Panc1 (cell line): ENCODE data around the gene PANX2. TPM values are rescaled to one million over a fixed set of nuclear protein-coding genes. Genes with fewer than 3 reads are reported as not detected.

ENCODE experiments used
- ATAC-seq: fragments of 200-7000 bp; cut with Tn5 transposase; 2 replicates; pipeline ENCODE4 v1.9.1; 2020; ENCODE audit warnings: mild to moderate bottlenecking, moderate library complexity
- BruUV-seq: library from RNA; stranded (reverse); fragments of 400-500 nt; replicated peaks from 2 replicates; lab custom pipeline; 2021; lab: Mats Ljungman, UMichigan
- CTCF ChIA-PET: fragments of 300-600 bp; sonication (Branson Sonifier 250); formaldehyde crosslinking; loops from one replicate; lab custom pipeline; 2022; ENCODE audit warnings: antibody characterized with exemption; lab: Charles Lee
- POLR2A ChIA-PET: fragments of 300-600 bp; sonication (Branson Sonifier 250); formaldehyde crosslinking; loops from one replicate; lab custom pipeline; 2022; ENCODE audit warnings: antibody characterized with exemption; lab: Charles Lee
- DNase-seq: peaks from one replicate; pipeline ENCODE4 v3.0.0-alpha.2; 2010; ENCODE audit warnings: low read depth, low spot score
- H3K27ac ChIP-seq: 2 replicates; pipeline ENCODE4 v1.5.1; 2011; ENCODE audit warnings: mild to moderate bottlenecking, low read length, inconsistent platforms
- H3K27me3 ChIP-seq: fragments of 200-500 bp; sonication (Bioruptor generic); 2 replicates; pipeline ENCODE4 v1.6.0; 2014; ENCODE audit warnings: low read length, inconsistent platforms; ENCODE audit not compliant: control insufficient read depth, insufficient read depth
- H3K36me3 ChIP-seq: fragments of 200-500 bp; sonication (Bioruptor generic); 2 replicates; pipeline ENCODE4 v1.5.1; 2014; ENCODE audit warnings: inconsistent platforms, mild to moderate bottlenecking, low read length, moderate library complexity; ENCODE audit not compliant: control insufficient read depth, insufficient read depth
- H3K4me1 ChIP-seq: 2 replicates; pipeline ENCODE4 v1.5.1; 2011; ENCODE audit warnings: inconsistent platforms, mild to moderate bottlenecking, low read length, moderate library complexity; ENCODE audit not compliant: control insufficient read depth, insufficient read depth
- H3K4me3 ChIP-seq, 2 experiments: 2 replicates each; pipeline ENCODE4 v1.5.1; 2011 to 2012; ENCODE audit warnings: low read depth in 2 of 2, low read length in 2 of 2, mild to moderate bottlenecking in 2 of 2, inconsistent platforms in 1 of 2, moderate library complexity in 1 of 2
- H3K9me3 ChIP-seq: fragments of 200-500 bp; sonication (Bioruptor generic); 2 replicates; pipeline ENCODE4 v1.5.1; 2014; ENCODE audit warnings: low read depth, mild to moderate bottlenecking, inconsistent platforms, low read length, moderate library complexity; ENCODE audit not compliant: control insufficient read depth, insufficient read depth
- POLR2AphosphoS5 ChIP-seq: IDR thresholded peaks from 2 replicates; pipeline ENCODE4 v1.6.1; 2012; ENCODE audit warnings: mild to moderate bottlenecking, low read depth, low read length, moderate library complexity
- SIN3A ChIP-seq: IDR thresholded peaks from 2 replicates; pipeline ENCODE4 v1.6.1; 2012; ENCODE audit warnings: low read depth, mild to moderate bottlenecking, low read length, moderate library complexity, borderline replicate concordance; ENCODE audit not compliant: insufficient read depth
- TCF7L2 ChIP-seq: IDR thresholded peaks from 2 replicates; pipeline ENCODE4 v1.6.1; 2011; ENCODE audit warnings: mild to moderate bottlenecking, low read depth, low read length, inconsistent platforms
- in situ Hi-C: cut with HindIII; loops from 2 replicates; pipeline ENCODE4 v1.10.0; 2016; ENCODE audit warnings: low sequenced_read_pairs, low pct_unique_long_range_greater_than_20kb
- intact Hi-C: fragments of 100-400 bp; cut with micrococcal nuclease; formaldehyde crosslinking; loops from one replicate; pipeline ENCODE4 v1.10.0; 2022; ENCODE audit not compliant: unreplicated experiment
- total RNA-seq: library from RNA; stranded (reverse); gene quantifications from one replicate; pipeline ENCODE4 v1.2.1, GENCODE V29; 2021; ENCODE audit not compliant: unreplicated experiment
- TF ChIP-seq, protein P1 (sequence below): fragments of 450-650 bp; IDR thresholded peaks from 2 replicates; pipeline ENCODE4 v1.5.1; 2017; ENCODE audit warnings: mild to moderate bottlenecking
- TF ChIP-seq, protein P2 (sequence below), 2 experiments: IDR thresholded peaks; 2 replicates each; pipeline ENCODE4 v1.6.1; 2011 to 2012; ENCODE audit warnings: low read depth in 2 of 2, control low read depth in 1 of 2, low read length in 1 of 2, mild to moderate bottlenecking in 1 of 2, moderate library complexity in 1 of 2; ENCODE audit not compliant: insufficient read depth in 1 of 2

Gene PANX2
- total RNA-seq, 1 experiment from 2014 or later, result 0.77 TPM

DNA sequence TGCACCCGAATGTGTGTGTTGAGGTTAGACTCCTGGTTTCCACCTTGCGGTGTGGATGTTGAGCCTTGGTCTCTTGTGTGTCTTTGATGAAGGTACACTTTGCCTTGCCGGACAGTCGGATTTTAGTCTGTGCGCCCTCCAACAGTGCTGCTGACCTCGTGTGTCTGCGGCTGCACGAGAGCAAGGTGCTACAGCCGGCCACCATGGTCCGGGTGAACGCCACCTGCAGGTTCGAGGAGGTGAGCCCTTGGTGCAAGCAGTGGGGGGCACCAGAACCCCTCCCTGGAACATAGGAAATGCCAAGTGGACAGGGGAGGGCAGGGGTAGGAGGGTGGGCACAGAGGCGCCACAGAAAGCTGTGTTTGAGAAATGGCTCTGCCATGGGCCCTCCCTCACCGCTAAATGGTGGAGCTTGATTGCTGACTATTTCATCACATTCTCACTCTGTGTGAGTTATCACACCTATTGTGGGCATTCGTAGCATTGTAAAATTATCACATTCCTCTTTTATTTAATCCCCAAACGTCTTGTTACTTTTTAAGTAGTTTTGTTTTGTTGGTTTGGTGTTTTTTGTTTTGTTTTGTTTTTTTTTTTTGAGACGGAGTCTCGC, 26.4 kb upstream of the PANX2 start:
- intact Hi-C loops, result no loop called here

DNA sequence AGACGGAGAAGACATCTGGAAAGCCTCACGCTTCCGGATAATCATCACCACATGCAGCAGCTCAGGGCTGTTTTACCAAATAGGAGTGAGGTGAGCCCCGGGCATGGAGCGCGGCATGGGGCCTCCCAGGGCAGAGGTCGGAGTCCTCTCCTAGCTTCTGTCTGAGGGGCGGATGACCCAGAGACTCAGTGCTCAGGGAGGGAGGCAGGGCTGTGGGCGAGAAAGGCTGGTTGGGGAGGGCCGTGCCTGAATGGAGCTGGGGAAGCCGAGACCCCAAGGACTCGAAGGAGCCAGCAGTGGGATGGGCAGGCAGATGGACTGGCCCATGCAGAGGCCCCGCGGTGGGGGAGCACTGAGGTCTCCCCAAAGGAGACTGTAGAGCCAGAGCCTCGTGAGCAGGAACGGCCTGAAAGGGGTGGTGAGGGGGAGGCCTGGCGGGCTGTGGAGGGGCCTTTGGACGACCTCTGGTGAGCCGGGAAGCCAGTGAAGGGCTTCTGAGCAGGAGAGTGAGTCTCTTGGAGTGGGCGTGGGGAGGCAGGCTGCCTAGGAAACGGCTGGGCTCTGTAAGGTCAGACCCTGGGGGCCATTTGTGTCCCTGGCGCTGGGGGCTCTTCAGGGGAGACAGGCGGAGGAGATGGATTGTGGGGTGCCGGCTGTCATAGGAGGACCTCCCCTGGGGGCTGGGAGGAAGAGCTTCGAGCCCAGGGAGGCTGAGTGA, 24.7 kb upstream of the PANX2 start:
- no peak for ATAC-seq
- Histone ChIP-seq H3K4me1 (peaks cover 3% of the 10 kb centered on the region; the same call in 1 of the 2 replicates), H3K4me3 (no peak overlapping the region), H3K27ac (no peak overlapping the region), H3K27me3 (no peaks in the 10 kb centered on the region), H3K36me3 (no peaks in the 10 kb centered on the region), H3K9me3 (no peaks in the 10 kb centered on the region)
- in situ Hi-C loops, result no loop called here
- TF ChIP-seq POLR2AphosphoS5 (no peak), TCF7L2 (no peak), SIN3A (no peak)
- TF ChIP-seq, protein P1, sequence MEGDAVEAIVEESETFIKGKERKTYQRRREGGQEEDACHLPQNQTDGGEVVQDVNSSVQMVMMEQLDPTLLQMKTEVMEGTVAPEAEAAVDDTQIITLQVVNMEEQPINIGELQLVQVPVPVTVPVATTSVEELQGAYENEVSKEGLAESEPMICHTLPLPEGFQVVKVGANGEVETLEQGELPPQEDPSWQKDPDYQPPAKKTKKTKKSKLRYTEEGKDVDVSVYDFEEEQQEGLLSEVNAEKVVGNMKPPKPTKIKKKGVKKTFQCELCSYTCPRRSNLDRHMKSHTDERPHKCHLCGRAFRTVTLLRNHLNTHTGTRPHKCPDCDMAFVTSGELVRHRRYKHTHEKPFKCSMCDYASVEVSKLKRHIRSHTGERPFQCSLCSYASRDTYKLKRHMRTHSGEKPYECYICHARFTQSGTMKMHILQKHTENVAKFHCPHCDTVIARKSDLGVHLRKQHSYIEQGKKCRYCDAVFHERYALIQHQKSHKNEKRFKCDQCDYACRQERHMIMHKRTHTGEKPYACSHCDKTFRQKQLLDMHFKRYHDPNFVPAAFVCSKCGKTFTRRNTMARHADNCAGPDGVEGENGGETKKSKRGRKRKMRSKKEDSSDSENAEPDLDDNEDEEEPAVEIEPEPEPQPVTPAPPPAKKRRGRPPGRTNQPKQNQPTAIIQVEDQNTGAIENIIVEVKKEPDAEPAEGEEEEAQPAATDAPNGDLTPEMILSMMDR, result no peak
- TF ChIP-seq, protein P2, sequence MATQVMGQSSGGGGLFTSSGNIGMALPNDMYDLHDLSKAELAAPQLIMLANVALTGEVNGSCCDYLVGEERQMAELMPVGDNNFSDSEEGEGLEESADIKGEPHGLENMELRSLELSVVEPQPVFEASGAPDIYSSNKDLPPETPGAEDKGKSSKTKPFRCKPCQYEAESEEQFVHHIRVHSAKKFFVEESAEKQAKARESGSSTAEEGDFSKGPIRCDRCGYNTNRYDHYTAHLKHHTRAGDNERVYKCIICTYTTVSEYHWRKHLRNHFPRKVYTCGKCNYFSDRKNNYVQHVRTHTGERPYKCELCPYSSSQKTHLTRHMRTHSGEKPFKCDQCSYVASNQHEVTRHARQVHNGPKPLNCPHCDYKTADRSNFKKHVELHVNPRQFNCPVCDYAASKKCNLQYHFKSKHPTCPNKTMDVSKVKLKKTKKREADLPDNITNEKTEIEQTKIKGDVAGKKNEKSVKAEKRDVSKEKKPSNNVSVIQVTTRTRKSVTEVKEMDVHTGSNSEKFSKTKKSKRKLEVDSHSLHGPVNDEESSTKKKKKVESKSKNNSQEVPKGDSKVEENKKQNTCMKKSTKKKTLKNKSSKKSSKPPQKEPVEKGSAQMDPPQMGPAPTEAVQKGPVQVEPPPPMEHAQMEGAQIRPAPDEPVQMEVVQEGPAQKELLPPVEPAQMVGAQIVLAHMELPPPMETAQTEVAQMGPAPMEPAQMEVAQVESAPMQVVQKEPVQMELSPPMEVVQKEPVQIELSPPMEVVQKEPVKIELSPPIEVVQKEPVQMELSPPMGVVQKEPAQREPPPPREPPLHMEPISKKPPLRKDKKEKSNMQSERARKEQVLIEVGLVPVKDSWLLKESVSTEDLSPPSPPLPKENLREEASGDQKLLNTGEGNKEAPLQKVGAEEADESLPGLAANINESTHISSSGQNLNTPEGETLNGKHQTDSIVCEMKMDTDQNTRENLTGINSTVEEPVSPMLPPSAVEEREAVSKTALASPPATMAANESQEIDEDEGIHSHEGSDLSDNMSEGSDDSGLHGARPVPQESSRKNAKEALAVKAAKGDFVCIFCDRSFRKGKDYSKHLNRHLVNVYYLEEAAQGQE (IDR thresholded peaks at IDR 0.05; ENCODE audit: insufficient read depth in 1 of 2, low read depth in 2 of 2, low read length in 1 of 2), result no peak
- intact Hi-C loops, result loop anchor here (5.0 kb wide), 1 partner anchor 46 kb away; no protein-coding TSS in a partner anchor
- DNase-seq, result no peak
- ChIA-PET CTCF (interaction anchor here (0.6 to 0.7 kb wide), 2 partner anchors 76 to 186 kb away, joined by 3 read pairs; no protein-coding TSS in a partner anchor), POLR2A (no interaction called here)
- no TSS peak for BruUV-seq

More for the DNA sequence above, 26.4 kb upstream of the PANX2 start:
- H3K27ac ChIP-seq, result no peak overlapping the region
- no peak for TF ChIP-seq SIN3A
- no peak for TF ChIP-seq POLR2AphosphoS5
- TF ChIP-seq, protein P2 (IDR thresholded peaks at IDR 0.05; ENCODE audit: insufficient read depth in 1 of 2, low read depth in 2 of 2, low read length in 1 of 2), result no peak
- TF ChIP-seq, protein P1, result no peak
- TF ChIP-seq TCF7L2, result no peak
- no peaks in the 10 kb centered on the region for H3K9me3 ChIP-seq
- ATAC-seq (no peak), DNase-seq (no peak)
- no peaks in the 10 kb centered on the region for H3K27me3 ChIP-seq
- H3K4me1 ChIP-seq, result peaks cover 3% of the 10 kb centered on the region; the same call in 1 of the 2 replicates
- H3K36me3 ChIP-seq, result no peaks in the 10 kb centered on the region
- ChIA-PET POLR2A (no interaction called here), CTCF (interaction anchor here (0.7 kb wide), 1 partner anchor 103 kb away, joined by 3 read pairs; no protein-coding TSS in a partner anchor)
- BruUV-seq, result no TSS peak
- in situ Hi-C loops, result no loop called here
- no peak overlapping the region for H3K4me3 ChIP-seq
